GM21619 (cell line): ENCODE results near the gene CORO6.

Source experiments
- ATAC-seq: cut with Tn5 transposase; IDR thresholded peaks from one replicate; pipeline ENCODE4 v1.9.1; 2021; ENCODE audit not compliant: unreplicated experiment

CORO6 gene

DNA sequence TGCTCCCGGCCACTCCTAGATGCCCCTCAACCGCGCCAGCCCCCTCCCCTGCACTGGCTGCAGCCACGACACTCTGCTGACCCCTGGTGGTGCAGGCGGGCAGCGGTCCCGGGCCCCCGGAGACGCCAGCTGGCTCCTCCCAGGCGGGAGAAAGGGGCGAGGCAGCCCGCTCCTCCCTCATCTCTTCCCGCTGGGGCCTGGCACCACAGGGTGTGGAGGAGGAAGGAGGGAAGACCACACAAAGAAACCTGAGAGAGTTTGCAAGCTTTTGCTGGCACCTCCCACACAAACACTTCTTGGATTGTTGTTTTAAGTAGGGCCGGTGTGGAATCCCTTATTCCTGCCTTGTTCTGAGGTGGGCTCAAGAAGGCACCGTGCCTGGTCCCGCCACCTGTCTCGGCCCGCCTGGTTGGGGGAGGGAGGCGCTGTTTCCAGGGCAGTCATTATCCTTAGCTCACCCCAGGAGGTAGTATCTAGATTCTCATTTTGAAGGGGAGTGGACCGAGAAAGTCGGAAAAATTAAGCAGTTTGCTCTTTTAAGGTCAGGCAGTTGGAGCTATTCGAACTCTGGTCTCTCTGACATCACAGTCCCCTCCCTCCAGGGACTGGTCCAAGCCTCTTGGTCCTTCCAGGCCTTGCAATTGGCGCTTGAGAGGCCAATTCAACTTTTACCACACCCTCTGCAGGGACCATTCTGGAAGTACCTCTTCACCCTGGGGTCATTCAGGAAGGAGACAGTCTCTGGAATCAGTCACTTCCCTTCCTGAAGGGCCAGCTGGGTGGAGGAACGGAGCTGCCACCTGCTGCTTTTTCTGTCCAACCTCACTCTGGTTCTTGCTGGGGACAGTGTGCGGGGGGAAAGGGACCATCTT, 30.7 kb downstream of the CORO6 start:
- no peak for ATAC-seq

DNA sequence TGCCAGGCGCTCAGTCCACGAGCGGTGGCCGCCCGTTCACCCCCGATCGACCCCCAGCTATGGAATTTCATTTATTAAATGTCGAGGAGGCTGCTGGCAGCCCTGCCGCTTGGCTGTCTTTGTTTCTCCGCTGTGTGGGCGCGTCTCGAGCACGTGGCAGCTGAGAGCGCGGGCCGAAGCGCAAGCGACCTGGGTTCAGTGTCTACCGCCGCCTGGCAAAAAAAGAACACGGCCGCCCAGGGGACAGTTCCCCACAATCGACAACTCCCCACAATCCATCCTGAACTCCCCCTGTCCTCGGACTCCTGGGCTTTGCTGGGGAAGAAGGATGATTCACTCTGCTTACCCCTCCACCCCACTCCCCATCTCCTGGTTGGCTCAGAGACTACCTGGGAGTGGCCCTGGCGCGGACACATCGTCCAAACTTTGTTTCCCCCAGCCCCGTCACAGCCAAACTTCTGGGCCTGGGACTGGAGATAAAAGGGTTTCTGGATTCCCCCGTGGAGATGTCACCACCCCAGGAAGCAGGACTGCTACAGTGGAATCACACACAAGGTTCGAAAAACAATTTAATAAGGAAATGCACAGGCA, 31.5 kb downstream of the CORO6 start:
- ATAC-seq, result no peak

DNA sequence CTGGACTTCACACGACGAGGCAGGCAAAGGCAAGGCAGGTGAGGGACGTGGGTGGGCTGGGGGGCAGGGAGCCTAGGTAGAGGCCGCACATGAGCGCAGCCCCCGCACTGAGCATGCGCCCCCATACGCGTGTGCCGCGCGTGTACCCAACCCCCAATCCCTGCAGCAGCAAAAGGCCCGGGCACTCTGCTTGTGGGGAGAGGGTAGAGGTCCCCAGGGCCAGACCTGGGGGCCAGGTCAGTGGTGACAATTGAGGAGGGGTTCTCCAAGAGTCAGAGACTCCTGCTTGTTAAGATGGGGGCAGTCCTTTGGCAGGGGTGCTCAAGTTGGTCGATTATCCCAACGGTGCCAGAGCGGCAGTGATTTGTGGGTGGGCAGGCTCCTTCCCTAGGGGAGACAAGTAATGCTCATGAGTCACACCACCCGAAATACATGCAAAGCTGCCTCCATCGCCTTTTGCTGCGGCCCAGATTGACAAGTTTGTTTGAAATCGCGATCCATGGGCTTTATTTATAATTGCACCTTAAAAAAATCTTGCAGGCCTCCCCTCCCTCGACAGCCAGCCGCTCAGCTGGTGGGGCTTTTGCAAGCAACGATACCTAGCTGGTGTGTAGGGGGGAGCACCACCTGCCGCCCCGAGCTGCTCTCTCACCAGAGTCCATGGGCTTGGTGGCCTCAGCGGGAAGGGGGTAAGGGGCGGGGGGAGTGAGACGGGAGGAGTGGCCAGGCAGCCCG, 32.1 kb downstream of the CORO6 start:
- no peak for ATAC-seq

DNA sequence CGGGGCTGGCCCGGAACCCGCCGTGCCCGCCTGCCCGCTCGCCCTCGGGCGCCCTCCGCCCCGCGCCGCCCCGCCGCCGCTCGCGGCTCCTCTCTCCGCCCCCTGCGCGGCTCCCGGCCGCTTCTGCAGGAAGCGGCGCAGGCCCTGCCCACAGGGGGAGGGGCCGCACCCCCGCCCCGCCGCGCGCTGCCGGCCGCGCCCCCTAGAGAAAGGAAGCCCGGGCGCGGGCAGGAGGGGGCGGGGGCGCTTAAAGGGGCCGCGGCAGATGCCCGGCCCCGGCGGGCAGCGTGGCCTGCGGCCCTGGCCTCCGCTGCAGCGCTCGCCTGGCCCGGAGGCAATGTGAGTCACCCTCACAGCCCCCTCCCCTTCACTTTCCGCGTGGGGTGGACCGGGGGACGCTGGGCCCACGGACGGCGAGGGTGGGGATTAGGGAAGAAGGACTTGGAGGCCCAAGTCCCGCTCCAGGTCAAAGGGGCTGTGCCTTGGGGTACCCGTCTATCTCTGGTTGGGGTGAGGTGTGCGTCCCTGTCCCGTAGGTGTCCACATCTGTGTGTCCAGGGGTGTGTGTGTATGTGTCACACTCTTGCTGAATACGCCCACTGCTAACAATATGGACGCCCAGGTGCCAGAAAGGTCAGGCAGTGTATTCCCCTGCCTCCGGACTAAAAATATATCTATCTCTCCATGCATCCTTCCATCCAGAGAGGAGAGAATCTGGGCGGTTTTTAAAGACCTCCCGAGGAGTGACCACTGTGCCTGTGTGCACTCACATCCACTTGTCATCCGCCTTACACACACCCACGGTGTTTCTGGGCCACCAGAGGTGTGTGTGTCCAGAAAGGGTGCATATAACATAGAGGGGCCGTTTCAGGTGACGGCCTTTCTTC, 32.9 kb downstream of the CORO6 start, which contains the start of gene GIT1:
Gene GIT1 (minus strand): TSS at position 125 of the 887 bp plus-strand sequence. CDS start 270 bp downstream, outside the sequence.
- ATAC-seq, result peak; percentile 40

DNA sequence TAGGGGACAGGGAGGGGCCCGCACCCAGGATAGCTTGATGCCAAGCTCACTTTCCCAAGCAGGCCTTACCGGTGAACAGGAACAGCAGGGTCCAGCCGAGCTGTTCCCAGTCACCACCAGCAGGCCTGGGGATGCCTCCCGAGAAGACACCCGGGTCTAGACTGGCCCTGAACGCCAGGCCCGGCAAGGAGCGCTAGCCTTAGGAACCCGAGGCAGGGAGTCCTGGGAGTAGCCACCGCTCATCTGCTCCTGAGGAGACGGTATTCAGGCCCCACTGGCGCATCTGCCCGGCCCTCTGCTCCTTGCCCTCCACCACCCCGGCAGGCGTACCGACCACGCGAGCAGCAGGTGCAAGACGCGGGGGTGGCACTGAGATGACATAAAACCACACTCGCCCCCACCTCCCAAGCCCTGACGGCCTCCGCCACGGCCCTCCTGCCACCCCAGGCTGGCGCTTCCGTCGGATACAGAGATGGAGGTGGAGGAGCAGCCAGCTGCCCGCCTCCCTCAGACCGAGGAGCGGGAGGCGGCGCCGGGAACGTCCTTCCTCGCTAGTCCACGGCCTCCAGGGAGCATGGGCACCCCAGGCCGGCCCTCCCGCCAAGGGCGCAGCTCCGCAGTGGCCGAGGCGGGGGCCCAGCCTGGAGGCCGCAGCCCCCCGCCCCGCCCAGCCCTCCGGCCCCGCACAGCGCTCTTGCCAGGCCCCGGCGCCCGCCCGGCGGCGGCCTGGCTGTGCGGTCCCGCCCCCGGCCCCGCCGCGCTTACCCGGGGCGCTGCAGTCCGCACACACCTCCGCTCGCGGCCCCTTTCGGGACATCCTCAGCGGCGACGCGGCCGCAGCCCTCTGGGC, 33.9 kb downstream of the CORO6 start:
- ATAC-seq, result peak; percentile 24

DNA sequence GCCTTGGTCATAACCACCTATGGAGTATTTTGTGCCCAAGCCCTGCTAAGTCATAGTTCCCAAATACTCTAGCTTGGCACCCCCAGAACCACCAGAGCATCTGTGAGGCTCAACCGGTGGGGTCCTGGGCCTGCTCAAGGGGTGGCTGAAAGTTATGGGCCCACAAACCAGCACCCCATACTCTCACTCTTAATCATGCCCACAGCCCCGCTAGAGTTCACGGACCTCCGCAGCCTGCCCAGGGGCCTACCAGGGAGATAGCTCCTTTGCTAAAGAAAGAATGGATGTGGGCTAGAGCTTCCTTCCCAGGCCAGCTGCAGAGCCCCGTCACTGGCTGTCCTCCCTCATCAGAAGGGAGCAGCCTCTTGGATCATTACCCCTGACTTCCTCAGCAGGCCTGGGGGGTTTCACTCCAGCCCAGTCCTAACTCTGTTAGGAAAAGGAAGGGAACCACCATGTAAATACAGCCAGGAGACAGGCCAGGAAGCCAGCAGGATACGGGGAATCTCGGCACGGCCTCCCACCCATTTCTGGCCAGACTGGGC, 34.6 kb downstream of the CORO6 start:
- no peak for ATAC-seq

DNA sequence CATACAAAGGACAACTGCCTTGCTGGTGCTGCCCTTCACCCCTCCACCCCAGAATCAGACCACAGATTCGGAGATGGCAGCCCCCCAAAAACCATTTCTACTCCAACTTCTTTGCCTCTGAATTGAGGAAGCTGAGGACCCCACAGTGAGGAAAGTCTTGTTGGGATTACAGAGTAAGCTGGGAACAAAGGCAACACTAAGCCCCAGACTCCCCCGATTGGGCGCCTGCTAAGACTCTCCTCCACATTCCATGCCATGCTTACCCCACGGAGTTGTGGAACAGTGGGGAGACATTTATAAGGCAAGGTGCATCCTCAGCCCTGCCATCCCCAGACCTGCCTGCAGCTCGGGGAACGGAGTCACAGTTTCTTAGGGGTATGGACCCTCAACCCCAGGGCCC, 35.1 kb downstream of the CORO6 start:
- no peak for ATAC-seq

DNA sequence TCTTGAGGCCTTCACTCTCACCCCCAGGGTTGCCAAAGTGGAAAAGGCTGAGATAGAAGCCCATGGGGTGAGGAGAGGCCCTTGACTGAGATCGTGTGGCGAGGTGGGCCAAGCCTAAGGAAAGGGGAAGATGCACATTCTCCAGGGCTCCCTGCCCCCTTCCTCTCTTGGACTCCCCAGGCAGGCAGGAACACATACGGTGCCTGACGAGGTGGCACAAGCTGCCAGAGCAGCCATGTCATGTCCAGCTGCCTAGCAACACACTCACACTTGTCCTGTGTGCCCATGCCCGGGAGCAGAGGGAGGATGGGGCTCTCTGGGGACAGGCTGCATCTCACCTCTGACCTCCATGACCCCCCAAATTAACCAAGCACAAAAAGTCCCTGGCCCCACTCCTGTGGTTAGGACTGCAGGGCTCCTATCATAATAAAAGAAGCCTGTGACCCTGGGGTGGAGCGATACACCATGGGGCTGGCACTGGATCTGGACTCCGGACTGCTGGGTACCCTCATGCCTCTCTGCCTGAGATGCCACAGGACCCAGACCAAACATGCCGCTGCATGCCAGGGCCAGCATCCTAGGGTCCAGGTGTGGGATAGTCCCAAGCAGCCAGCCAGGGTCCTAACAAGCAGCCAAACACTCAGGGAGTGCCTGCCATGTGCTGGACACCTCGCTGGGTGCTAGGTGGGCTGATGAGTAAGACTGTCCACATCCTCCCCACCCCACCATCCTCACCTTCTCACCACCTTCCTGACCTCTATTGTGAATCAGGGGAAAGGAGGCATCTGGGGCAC, 35.8 kb downstream of the CORO6 start:
- ATAC-seq, result no peak

DNA sequence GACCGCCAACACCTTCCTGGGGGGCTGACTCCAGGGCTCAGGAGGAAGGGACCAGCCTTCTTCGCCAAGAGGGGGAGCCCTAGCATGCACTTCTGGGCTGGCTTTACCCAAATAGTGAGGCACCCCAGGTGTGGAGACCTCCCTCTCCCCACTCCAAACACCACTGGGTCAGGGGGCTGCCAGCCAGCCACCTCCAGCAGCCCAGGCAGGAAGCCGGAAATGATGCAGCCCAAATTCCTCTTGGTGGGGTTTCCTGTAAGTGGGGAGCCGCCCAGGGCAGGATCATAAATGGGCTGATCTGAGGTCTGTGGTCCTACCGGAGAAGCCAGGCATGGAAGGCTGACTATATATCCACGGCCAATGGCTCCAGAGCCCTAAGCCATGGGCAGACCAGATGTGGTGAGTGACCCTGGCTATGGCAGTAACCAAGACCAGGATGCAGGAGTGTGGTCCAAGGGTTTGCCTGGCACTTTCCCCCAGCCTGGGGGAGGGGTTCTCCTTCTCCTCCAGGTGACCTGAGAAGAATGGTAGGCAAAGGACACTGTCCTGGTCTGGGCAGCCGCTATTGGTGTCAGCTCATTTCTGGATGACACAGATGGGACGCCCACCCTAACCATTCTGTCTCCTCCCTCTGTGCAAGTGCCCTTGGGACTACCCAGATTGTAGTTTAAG, 37.5 kb downstream of the CORO6 start:
- ATAC-seq, result no peak

DNA sequence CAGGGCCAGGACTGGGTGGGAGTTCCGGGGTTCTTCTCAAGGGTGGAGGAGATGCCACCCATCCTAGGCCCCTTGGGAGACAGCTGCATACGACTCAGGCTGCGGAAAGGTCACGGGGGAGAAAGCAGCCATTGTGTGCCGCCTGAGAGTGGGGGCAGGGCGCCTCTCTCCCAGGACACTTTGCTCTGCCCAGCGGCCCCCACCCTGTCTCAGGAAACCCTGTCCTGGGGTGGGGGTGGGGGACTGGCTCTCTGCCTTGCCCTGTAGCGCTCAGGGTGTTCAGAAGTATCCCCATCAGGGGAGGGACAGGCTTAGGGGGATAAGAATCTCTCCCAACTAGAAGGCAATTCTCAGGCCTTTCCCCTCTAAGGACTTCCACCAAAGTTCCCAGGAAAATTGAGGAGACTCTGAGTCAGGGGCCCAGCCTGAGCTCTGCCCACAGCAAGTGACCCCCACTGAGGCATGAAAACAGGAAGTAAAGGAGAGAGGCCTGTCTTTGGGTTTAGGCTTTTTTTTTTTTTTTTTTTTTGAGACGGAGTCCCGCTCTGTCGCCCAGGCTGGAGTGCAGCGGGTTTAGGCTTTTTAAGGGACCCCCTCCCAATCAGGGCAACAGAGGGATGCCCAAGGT, 38.1 kb downstream of the CORO6 start:
- no peak for ATAC-seq

DNA sequence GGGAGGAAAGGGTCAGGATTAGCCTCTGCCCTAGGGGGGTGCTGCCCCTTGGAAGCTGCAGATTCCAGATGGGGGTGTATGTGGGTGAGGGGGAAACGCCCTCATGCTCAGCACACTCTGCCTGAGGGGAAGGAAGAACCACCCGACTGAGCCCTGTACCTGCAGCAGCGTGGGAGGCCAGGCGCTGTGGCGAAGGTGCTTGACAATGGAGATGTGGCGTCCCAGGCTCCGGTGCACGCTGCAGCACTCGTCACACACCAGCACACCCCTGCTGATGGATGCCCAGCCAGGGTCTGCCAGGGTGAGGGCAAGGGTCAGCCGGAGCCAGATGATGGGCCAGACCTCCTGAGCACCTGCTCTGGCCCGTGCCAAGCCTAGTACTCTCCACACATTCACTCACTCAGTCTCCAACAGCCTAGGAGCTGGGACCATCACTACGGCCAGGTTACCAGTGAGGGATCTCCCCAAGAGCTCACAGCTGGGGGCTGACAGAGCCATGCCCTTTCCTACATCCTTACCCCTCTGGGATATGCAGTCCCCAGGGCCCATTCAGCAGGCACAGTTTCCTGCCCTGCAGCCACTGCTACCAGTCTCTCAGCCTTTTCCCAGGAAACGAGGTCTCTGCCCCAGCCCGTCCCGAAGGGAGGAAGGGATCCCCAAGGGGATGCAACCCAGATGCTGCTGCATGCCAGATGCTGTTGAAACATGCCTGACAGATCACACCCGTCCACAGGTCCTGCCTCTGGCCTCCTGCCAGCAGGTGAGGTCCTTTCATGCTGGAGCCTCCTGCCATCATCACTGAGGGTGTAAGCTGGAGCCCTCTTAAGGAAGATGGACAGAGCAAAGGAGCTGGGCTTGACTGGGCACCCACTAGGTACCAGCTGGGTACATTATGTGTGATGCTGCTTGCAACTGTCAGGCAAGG, 39.1 kb downstream of the CORO6 start:
- no peak for ATAC-seq

DNA sequence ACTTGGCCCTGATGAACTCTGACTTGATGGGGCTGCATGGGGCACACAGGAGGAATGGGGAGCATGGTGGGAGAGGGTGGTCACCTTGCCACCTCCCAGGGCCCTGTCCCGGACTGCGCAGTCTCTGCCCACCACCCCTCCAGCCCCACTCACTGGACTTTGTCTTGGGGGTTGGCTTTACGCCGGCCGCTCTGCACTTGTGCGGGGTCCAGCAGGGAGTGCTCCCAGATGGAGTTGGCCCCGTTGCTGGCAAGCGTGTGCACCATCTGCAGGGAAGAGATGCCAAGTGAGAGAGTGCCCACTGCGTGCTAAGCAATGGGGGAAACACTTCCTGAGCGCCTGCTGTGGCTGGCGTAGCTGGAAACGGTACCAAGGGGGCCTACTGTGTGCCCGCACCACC, 39.9 kb downstream of the CORO6 start:
- ATAC-seq, result no peak

DNA sequence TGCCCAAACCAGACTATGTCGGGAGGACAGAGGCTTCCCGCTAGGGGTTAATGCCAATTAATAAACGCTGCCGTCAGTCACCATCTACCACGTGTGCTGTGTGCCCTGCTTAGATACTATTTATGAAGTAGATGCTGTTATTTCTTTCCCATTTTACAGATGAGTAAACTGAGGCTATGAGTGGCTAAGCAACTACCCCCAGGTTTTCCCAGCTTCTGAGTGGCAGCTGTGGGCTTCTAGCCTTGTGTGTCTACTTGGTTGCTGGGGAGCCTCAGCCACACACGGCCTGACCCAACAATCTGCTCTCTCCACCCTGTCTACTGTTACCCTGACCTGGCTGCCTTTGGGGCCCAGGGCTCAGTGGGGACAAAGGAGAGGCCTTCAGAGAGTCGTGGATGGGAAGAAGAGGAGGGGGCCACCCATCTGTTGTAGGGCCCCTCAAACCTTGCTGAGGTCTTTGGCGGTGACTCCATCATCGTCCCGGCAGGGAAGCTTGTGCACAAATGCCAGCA, 40.4 kb downstream of the CORO6 start:
- ATAC-seq, result no peak

DNA sequence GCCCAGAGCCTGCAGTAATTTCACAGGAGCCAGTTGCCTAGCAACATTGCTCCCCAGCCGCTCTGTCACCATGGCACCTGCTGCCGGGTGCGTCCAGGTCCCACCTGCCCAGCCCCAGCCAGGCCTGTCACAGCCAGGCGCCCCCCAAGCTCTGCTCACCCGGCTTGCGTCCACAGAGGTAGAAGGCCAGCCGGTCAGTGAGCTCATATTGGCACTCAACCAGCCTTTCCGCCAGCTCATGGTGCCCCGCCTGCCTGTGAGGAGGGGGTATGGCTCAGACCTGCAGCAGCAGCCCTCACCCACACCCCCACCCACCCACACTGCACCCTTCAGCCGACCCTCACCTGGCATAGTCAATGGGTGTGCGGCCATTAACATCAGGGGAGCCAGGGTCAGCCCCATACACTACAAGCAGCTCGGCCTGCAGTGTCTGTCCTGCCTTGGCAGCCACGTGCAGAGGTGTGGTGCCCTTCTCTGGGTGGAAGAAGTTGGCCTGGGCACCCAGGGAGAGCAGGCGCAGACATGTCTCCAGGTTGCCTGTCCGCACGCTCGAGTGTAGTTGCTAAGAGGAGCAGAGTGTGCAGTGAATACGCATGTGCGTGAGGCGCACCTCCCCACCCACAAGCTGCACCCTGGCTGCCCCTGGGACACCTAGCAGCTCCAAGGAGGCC, 41.0 kb downstream of the CORO6 start:
- no peak for ATAC-seq

DNA sequence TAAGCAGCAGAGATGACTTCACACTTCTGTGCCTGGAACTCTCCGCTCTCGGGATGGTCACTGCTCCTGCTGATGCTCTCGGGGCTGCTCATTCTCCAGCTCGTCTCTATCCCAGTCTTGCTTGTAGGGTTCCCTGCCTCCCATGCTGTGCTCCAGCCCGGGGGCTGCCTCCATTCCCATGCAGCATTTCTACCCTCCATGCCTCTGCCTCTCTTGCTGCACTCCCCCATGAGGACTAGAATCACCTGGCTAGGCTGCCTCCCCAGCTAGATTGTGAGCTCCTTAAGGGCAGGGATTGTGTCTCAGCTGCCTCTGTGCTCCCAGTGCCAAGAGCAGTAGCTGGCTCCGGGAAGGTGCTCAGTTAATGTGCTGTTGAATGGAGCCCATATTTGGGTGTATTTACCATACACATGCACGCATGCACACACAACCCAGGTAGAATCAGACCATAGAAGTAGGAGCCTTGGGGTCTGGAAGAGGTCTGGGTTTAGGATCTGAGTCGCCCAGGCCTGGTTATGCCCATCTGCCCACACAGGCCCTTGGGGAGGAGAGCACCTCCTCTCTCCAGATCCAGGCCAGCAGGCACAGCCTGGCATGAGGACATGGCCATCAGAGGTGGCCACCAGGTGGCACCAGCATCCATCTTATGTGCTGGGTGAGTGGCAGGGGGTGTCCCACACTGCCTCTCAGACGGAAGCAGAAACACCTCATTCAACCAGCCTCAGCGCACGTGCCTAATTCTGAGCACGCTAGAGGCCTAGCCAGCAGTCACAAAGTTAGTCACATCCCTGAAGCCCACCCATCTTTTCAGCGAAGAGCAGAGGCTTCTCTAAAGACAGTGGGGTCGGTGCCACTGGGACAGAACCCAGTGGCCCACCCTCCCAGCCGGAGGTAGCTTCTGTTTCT, 42.6 kb downstream of the CORO6 start:
- peak; percentile 79 for ATAC-seq
